ENCODE data around the gene KLHL29. TPM values are rescaled to one million over a fixed set of nuclear protein-coding genes. Genes with fewer than 3 reads are reported as not detected.
A peak's percentile ranks its signal among the peaks of the same experiment; 100 is the strongest.

KLHL29 gene
- total RNA-seq, 1 donor from 2014 or later = 15.1 TPM

DNA sequence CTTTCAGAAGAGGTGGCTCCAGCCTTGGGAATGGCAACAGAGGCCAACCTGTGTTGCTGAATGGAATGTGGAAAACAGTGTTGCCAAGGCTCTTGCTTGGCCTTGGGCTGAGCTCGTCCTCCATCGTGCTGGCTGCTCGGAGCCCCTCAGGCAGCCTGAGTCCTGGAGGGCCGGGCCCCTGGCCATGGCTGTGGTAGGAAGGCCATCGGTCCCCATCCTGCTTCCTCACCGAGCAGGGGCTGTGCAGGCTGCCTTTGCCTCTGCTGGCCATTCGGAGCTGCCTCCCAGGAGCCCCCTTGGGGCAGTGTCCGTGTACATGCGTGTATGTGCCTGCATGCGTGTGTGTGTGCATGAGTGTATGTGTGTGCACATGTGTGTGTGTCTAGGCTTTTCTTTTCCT lies 178.2 kb downstream of the KLHL29 start:
- no peaks in the 10 kb centered on the region for H3K9me3 ChIP-seq
- H3K4me3 ChIP-seq = no peak overlapping the region
- H3K4me1 ChIP-seq = peaks cover 8% of the 10 kb centered on the region
- no peaks in the 10 kb centered on the region for H3K36me3 ChIP-seq
- intact Hi-C loops (cut with DNase I) = no loop called here
- H3K27ac ChIP-seq = peak overlapping the region; percentile 68
- DNase-seq (no peak), ATAC-seq (no peak)
- no peak for TF ChIP-seq CTCF (IDR thresholded peaks at IDR 0.05)
- H3K27me3 ChIP-seq = no peaks in the 10 kb centered on the region

- Histone ChIP-seq H3K27me3 (no peaks in the 10 kb centered on the region), H3K4me1 (peaks cover 12% of the 10 kb centered on the region), H3K27ac (peak overlapping the region; percentile 68), H3K4me3 (no peak overlapping the region), H3K36me3 (no peaks in the 10 kb centered on the region), H3K9me3 (no peaks in the 10 kb centered on the region)
- peak; percentile 64 for ATAC-seq
- intact Hi-C loops (cut with DNase I) = no loop called here
- TF ChIP-seq CTCF (IDR thresholded peaks at IDR 0.05) = no peak
- no peak for DNase-seq
Measured at GRCh38 chr2:23563673-23564614, 179.0 kb downstream of the KLHL29 start.

DNA sequence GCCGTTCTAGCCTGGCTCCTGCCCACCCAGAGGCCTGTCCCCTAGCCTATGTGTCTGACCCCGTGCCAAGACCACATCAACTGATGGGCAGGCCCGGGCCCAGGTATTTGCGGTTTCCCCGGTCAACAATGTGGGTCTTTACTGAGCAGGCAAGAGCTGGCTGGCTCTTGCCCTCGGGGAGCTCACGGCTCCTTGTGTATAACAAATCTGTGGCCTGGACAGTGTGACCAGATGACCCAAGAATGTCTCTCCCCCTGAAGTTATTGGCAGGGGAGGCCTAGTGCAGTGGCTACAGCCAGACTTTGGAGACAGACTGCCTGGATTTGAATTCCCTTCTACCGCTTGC lies 179.6 kb downstream of the KLHL29 start:
- peak overlapping the region; percentile 63 for H3K27ac ChIP-seq
- ATAC-seq (peak; percentile 2), DNase-seq (no peak)
- H3K36me3 ChIP-seq = no peaks in the 10 kb centered on the region
- no peak overlapping the region for H3K4me3 ChIP-seq
- H3K9me3 ChIP-seq = no peaks in the 10 kb centered on the region
- TF ChIP-seq CTCF (IDR thresholded peaks at IDR 0.05) = no peak
- H3K27me3 ChIP-seq = no peaks in the 10 kb centered on the region
- intact Hi-C loops (cut with DNase I) = no loop called here
- peaks cover 14% of the 10 kb centered on the region for H3K4me1 ChIP-seq

DNA sequence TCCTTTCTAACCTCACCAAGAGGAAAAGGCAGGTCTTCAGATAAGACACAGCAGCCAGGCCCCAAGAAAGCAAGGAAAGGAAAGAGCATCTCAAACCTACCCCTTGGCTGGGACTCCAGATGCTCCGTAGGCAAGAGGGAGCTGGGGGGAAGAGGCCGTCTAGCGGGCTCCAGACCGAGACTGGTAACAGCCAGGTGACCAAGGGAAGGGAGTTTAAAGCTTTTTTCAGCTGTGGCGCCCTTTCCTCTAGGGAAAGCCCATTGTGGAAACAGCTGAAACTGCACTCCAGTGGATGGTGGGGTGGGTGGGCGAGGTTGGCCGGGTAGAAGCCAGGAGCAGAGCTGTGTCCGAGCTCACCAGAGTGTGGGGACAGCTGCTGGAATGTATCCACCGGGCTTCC lies 180.4 kb downstream of the KLHL29 start:
- ATAC-seq (no peak), DNase-seq (no peak)
- no peak for TF ChIP-seq CTCF (IDR thresholded peaks at IDR 0.05)
- H3K36me3 ChIP-seq = no peaks in the 10 kb centered on the region
- no peak overlapping the region for H3K27ac ChIP-seq
- intact Hi-C loops (cut with DNase I) = no loop called here
- H3K4me3 ChIP-seq = no peak overlapping the region
- H3K4me1 ChIP-seq = peaks cover 17% of the 10 kb centered on the region
- H3K27me3 ChIP-seq = no peaks in the 10 kb centered on the region
- H3K9me3 ChIP-seq = no peaks in the 10 kb centered on the region

DNA sequence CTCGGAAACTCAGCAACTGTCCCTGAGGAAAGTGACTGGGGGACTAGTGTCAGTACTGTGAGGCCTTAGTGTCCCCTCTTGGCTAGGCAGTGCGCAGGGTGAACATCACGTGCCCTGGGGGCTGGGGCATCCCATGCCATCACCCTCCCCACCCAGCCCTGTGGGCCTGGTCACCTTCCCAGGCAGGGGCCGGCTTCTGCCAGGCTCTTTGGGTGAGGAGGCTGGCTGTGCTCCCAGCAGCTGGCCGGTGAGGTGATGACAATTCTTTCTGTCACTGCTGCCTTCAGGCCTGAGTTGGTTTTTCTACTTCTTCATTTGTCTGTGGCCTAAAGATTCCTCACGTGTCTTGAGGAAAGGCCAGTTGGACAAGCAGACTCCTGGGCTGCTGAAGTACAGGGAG lies 180.8 kb downstream of the KLHL29 start:
- H3K4me1 ChIP-seq = peaks cover 17% of the 10 kb centered on the region
- H3K27ac ChIP-seq = no peak overlapping the region

More for the DNA sequence above, 180.8 kb downstream of the KLHL29 start:
- H3K36me3 ChIP-seq = no peaks in the 10 kb centered on the region
- no peak for TF ChIP-seq CTCF (IDR thresholded peaks at IDR 0.05)
- intact Hi-C loops (cut with DNase I) = no loop called here
- ATAC-seq (no peak), DNase-seq (no peak)
- H3K27me3 ChIP-seq = no peaks in the 10 kb centered on the region
- H3K4me3 ChIP-seq = no peak overlapping the region
- no peaks in the 10 kb centered on the region for H3K9me3 ChIP-seq

Measured in upper lobe of right lung (tissue), 1 donor.